OCI-LY3 (cell line): ENCODE measurements around the gene LIN54.

ENCODE experiments used
- EZH2phosphoT487 ChIP-seq: fragments of 200-600 bp; shearing (Covaris generic); IDR thresholded peaks from 2 replicates; pipeline ENCODE4 v1.6.1; 2018; ENCODE audit warnings: antibody characterized with exemption, mixed run types, low read depth
- TF ChIP-seq, protein P1 (sequence below): fragments of 200-600, 300-600 bp; sonication (generic); IDR thresholded peaks from 2 replicates; pipeline ENCODE4 v1.5.1; 2014; ENCODE audit warnings: antibody characterized with exemption, low read length, low read depth

GRCh38 chr4:82890901-82891706, 119.5 kb downstream of the LIN54 start, which contains the start of gene SEC31A:
- TF ChIP-seq, protein P1, sequence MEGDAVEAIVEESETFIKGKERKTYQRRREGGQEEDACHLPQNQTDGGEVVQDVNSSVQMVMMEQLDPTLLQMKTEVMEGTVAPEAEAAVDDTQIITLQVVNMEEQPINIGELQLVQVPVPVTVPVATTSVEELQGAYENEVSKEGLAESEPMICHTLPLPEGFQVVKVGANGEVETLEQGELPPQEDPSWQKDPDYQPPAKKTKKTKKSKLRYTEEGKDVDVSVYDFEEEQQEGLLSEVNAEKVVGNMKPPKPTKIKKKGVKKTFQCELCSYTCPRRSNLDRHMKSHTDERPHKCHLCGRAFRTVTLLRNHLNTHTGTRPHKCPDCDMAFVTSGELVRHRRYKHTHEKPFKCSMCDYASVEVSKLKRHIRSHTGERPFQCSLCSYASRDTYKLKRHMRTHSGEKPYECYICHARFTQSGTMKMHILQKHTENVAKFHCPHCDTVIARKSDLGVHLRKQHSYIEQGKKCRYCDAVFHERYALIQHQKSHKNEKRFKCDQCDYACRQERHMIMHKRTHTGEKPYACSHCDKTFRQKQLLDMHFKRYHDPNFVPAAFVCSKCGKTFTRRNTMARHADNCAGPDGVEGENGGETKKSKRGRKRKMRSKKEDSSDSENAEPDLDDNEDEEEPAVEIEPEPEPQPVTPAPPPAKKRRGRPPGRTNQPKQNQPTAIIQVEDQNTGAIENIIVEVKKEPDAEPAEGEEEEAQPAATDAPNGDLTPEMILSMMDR, result peak; percentile 12; the same call in 1 of the 2 replicates
- TF ChIP-seq EZH2phosphoT487, result no peak
